Smooth muscle cell (in vitro differentiated cells): ENCODE results near the gene ABCB1. TPM values are rescaled to one million over a fixed set of nuclear protein-coding genes. Genes with fewer than 3 reads are reported as not detected.

Experiments used
- DNase-seq: peaks from one replicate; lab custom pipeline; 2025; ENCODE audit not compliant: unreplicated experiment; lab: John Stamatoyannopoulos, UW
- H2AFZ ChIP-seq: fragments of 200-600 bp; sonication (generic); 2 replicates; pipeline ENCODE4 v1.6.0; 2016; ENCODE audit warnings: antibody characterized with exemption, low read depth, mild to moderate bottlenecking
- H3F3A ChIP-seq: fragments of 200-600 bp; sonication (generic); 2 replicates; pipeline ENCODE4 v1.6.0; 2017; ENCODE audit warnings: antibody characterized with exemption, low read depth
- H3K27ac ChIP-seq: fragments of 200-600 bp; sonication (generic); 2 replicates; pipeline ENCODE4 v1.5.1; 2016; ENCODE audit warnings: low read depth, mild to moderate bottlenecking
- H3K27me3 ChIP-seq: fragments of 200-600 bp; sonication (generic); 2 replicates; pipeline ENCODE4 v1.6.1; 2016; ENCODE audit warnings: low read depth, mild to moderate bottlenecking
- H3K36me3 ChIP-seq: fragments of 200-600 bp; sonication (generic); 2 replicates; pipeline ENCODE4 v1.5.1; 2016; ENCODE audit warnings: low read depth
- H3K4me1 ChIP-seq: fragments of 200-600 bp; sonication (generic); 2 replicates; pipeline ENCODE4 v1.5.1; 2016; ENCODE audit warnings: low read depth
- H3K4me2 ChIP-seq: fragments of 200-600 bp; sonication (generic); 2 replicates; pipeline ENCODE4 v1.6.0; 2016; ENCODE audit warnings: mild to moderate bottlenecking
- H3K4me3 ChIP-seq: fragments of 200-600 bp; sonication (generic); 2 replicates; pipeline ENCODE4 v1.5.1; 2016; ENCODE audit warnings: mild to moderate bottlenecking
- H3K79me2 ChIP-seq: fragments of 200-600 bp; sonication (generic); 2 replicates; pipeline ENCODE4 v1.6.0; 2016; ENCODE audit warnings: low read depth, mild to moderate bottlenecking
- H3K9ac ChIP-seq: fragments of 200-600 bp; sonication (generic); 2 replicates; pipeline ENCODE4 v1.6.0; 2016; ENCODE audit warnings: low read depth
- H3K9me3 ChIP-seq: fragments of 200-600 bp; sonication (generic); replicated peaks from 2 replicates; pipeline ENCODE4 v1.5.1; 2016; ENCODE audit warnings: low read depth
- H4K20me1 ChIP-seq: fragments of 200-600 bp; sonication (generic); 2 replicates; pipeline ENCODE4 v1.6.0; 2016; ENCODE audit warnings: low read depth
- CTCF ChIP-seq: fragments of 200-600 bp; sonication (generic); IDR thresholded peaks from 2 replicates; pipeline ENCODE4 v1.5.1; 2017; ENCODE audit warnings: borderline replicate concordance, mild to moderate bottlenecking, antibody characterized with exemption; ENCODE audit not compliant: insufficient read depth, poor library complexity, severe bottlenecking
- WGBS: methylation state at CpG from one replicate; pipeline ENCODE4 v1.1.7; 2016; ENCODE audit warnings: low lambda C conversion rate; 5-methylcytosine and 5-hydroxymethylcytosine counted together
- polyA plus RNA-seq: library from polyadenylated mRNA; unstranded; fragments of >200 nt; fragmentation: Nextera tagmentation; extraction: Ambion mirVana; gene quantifications from 2 replicates; pipeline ENCODE4 v1.2.1, GENCODE V29; 2016
- total RNA-seq: library from RNA; depleted of rRNA; stranded (reverse); fragments of >200 nt; gene quantifications from 2 replicates; pipeline ENCODE4 v1.2.3, GENCODE V29; 2014

ABCB1 gene
- total and polyA plus RNA-seq, 2 experiments from 2014 or later = 1.4 to 10.0 TPM

- H3K27me3 ChIP-seq = peaks cover 4% of the 10 kb centered on the region
- no peaks in the 10 kb centered on the region for H3K4me1 ChIP-seq
- H3K36me3 ChIP-seq = no peaks in the 10 kb centered on the region
- no peak for TF ChIP-seq CTCF
- no peak overlapping the region for H2AFZ ChIP-seq
- no peaks in the 10 kb centered on the region for H4K20me1 ChIP-seq
- H3K9me3 ChIP-seq = no peaks in the 10 kb centered on the region
- no peak overlapping the region for H3K27ac ChIP-seq
- WGBS = 79% methylated on average over 1 of the region's 1 CpG
- H3K4me2 ChIP-seq = no peak overlapping the region
- H3K9ac ChIP-seq = no peak overlapping the region
- no peak overlapping the region for H3K4me3 ChIP-seq
- no peak for DNase-seq
- no peaks in the 10 kb centered on the region for H3F3A ChIP-seq
- no peaks in the 10 kb centered on the region for H3K79me2 ChIP-seq
Observed at GRCh38 chr7:87589631-87590030, 11.1 kb downstream of the ABCB1 start.

GRCh38 chr7:87581723-87582122 is 19.0 kb downstream of the ABCB1 start:
- Histone ChIP-seq H3K4me1 (no peaks in the 10 kb centered on the region), H3K27me3 (no peaks in the 10 kb centered on the region), H3K79me2 (no peaks in the 10 kb centered on the region), H3K36me3 (no peaks in the 10 kb centered on the region), H3F3A (no peaks in the 10 kb centered on the region), H3K4me2 (peak overlapping the region; percentile 57), H3K27ac (peak overlapping the region; percentile 40), H3K4me3 (no peak overlapping the region), H3K9me3 (no peaks in the 10 kb centered on the region), H3K9ac (no peak overlapping the region), H2AFZ (peak overlapping the region; percentile 42), H4K20me1 (no peaks in the 10 kb centered on the region)
- 23% methylated on average over 3 of the region's 3 CpGs for WGBS
- no peak for DNase-seq
- no peak for TF ChIP-seq CTCF

GRCh38 chr7:87580636-87581035 is 20.0 kb downstream of the ABCB1 start:
- no peaks in the 10 kb centered on the region for H4K20me1 ChIP-seq
- H3F3A ChIP-seq = no peaks in the 10 kb centered on the region
- no peak overlapping the region for H2AFZ ChIP-seq
- no peak overlapping the region for H3K4me2 ChIP-seq
- H3K9ac ChIP-seq = no peak overlapping the region
- H3K27ac ChIP-seq = no peak overlapping the region
- no peaks in the 10 kb centered on the region for H3K36me3 ChIP-seq
- no peak for TF ChIP-seq CTCF
- no peaks in the 10 kb centered on the region for H3K27me3 ChIP-seq
- no peaks in the 10 kb centered on the region for H3K79me2 ChIP-seq
- no peaks in the 10 kb centered on the region for H3K4me1 ChIP-seq
- DNase-seq = no peak
- H3K9me3 ChIP-seq = no peaks in the 10 kb centered on the region
- WGBS = 96% methylated on average over 1 of the region's 1 CpG
- H3K4me3 ChIP-seq = no peak overlapping the region

- no peaks in the 10 kb centered on the region for H3F3A ChIP-seq
- H3K27me3 ChIP-seq = no peaks in the 10 kb centered on the region
- no peaks in the 10 kb centered on the region for H3K9me3 ChIP-seq
- H3K36me3 ChIP-seq = no peaks in the 10 kb centered on the region
- H2AFZ ChIP-seq = no peak overlapping the region
- H3K27ac ChIP-seq = no peak overlapping the region
- H3K4me3 ChIP-seq = no peak overlapping the region
- no peak for TF ChIP-seq CTCF
- no peak overlapping the region for H3K9ac ChIP-seq
- H3K4me1 ChIP-seq = no peaks in the 10 kb centered on the region
- WGBS = 90% methylated on average over 2 of the region's 2 CpGs
- no peak for DNase-seq
- no peak overlapping the region for H3K4me2 ChIP-seq
- no peaks in the 10 kb centered on the region for H3K79me2 ChIP-seq
- no peaks in the 10 kb centered on the region for H4K20me1 ChIP-seq
Observed at GRCh38 chr7:87575521-87575920, 25.2 kb downstream of the ABCB1 start.
